ENCODE data around the gene DGKQ.
"Not testable (repeated sequence)": the region's sequence is repeated elsewhere in the genome, so short reads cannot be mapped to it uniquely, and the experiment has no call there.

Gene DGKQ

DNA sequence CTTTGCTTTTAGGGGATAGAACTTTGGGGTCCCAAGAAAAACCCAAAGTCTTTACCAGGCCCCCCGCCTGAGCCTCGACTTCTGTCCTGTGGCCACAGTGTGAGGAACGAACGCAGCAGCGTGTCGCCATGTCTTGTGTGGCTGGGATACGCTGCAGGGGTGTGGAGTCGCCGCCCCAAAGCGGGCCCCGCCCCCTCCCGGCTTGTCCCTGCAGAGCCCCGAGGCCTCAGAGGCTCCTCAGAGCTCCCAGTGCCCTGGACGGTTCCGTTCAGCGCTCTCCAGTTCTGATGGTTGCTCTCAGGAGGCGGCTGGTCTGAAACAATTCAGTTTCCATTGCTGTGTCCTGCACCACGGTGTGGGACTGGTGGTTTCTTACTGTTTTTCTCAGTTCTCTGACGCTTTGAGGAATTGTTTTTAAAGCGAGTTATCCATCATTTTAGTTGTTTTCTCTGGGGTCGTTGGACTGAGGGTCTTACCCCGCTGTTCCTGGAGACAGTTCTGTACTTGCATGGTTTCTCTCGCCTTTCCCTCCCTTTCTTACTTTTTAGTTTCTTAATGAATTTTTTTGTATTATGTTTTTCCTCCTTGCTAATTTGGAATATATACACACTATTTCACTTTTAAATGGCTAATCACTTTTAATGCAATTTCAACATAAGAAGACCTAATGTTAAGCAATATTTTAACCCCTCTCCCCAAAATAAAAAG, 11.9 kb upstream of the DGKQ start:
- no peak for TF ChIP-seq POLR2A (IDR thresholded peaks at IDR 0.05; ENCODE audit: low read depth, low read length)
- DNase-seq (ENCODE audit: insufficient read length, low spot score) (no peak), FAIRE-seq (no peak)

DNA sequence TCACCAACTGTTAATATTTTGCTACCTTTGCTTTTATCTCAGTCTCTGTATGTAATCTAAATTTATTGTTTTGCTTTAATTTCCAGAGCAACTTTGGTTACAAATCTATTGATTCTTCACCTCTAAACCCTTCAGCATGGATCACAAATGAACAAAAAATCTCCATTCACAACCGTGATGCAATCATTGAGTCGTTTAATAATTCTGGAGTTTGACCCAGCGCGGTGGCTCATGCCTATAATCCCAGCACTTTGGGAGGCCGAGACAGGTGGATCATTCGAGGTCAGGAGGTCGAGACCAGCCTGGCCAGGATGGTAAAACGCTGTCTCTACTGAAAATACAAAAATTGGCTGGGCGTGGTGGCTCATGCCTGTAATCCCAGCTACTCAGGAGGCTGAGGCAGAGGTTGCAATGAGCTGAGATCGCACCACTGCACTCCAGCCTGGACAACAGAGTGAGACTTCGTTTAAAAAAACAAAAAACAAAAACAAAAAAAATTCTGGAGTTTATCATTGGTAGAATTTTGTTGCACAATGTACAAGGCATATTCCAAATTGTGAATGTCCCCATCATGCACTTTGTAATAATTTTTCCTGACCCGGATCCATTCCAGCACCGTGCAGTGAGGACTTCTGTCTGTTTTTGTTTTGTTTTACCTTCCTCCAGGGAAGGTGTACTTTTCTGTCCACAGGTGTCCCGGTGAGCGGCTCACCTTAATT, 11.1 kb upstream of the DGKQ start:
- no peak for FAIRE-seq
- no peak for TF ChIP-seq POLR2A (IDR thresholded peaks at IDR 0.05; ENCODE audit: low read depth, low read length)
- DNase-seq (ENCODE audit: insufficient read length, low spot score): no peak

DNA sequence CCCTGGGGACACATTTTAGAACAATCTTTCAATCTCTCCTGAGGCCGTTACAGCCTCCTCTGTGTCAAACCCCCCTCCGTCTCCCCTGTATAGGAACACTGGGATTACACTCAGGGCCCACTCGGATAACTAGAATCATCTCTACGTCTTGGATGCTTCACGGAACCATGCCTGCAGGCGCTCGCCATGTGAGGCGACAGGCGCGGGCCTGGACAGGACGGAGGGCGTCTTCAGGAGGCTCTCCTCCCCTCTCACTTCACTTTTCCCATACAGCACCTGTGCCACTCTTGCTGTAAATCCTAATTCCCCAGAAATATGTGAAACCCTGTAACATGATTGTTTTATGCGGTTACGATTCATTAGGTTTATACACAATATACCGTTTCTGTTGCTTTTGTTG, 9.4 kb upstream of the DGKQ start:
- FAIRE-seq (no peak), DNase-seq (ENCODE audit: insufficient read length, low spot score) (no peak)
- no peak for TF ChIP-seq POLR2A (IDR thresholded peaks at IDR 0.05; ENCODE audit: low read depth, low read length)

GRCh38 chr4:982291-982690, 8.9 kb upstream of the DGKQ start:
- FAIRE-seq (no peak), DNase-seq (ENCODE audit: insufficient read length, low spot score) (no peak)
- TF ChIP-seq POLR2A (IDR thresholded peaks at IDR 0.05; ENCODE audit: low read depth, low read length): no peak

DNA sequence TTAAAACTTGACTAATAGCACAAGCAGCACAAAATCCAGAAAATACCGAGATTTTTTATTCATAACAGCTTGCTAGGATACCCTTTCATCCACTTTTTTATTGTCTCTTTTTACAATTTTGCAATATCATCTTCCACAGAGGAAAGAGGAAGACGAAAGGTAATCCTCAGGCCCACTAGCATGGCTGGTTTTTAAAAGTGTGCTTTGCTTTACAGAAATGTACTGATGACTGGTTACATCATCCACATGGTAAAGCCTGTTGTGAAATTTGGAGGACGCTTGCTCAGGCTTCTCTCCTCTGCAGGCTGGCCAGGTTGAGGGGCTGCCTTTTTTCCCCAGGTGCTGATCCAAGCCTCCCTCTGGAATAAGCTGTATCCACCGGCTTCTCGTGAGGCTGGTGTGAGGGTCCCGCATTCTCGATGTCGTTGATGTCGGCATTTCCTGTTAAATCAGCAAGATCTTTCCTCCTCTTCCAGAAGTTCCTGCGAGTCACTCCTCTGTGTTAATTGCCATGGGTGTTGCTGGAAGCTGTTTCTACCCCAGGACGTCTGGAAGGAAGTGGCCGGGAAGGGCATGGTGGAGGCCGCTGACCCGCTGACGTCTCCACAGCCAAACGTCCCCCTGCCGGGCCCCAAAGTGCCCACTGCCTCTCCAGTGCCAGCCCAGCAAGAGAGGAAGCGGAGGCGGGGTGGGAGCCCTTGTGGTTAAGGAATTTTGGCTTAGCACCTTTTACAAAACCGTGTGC, 5.8 kb upstream of the DGKQ start:
- DNase-seq (ENCODE audit: insufficient read length, low spot score) (peak; percentile 63), FAIRE-seq (no peak)
- no peak for TF ChIP-seq POLR2A (IDR thresholded peaks at IDR 0.05; ENCODE audit: low read depth, low read length)

DNA sequence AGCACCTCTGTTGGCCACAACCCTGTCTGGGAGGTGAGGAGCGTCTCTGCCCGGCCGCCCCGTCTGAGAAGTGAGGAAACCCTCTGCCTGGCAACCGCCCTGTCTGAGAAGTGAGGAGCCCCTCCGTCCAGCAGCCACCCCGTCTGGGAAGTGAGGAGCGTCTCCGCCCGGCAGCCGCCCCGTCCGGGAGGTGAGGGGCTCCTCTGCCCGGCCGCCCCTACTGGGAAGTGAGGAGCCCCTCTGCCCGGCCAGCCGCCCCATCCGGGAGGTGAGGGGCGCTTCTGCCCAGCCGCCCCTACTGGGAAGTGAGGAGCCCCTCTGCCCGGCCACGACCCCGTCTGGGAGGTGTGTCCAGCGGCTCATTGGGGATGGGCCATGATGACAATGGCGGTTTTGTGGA, 2.6 kb upstream of the DGKQ start:
- not testable (repeated sequence) for DNase-seq (ENCODE audit: insufficient read length, low spot score); FAIRE-seq

- DNase-seq (ENCODE audit: insufficient read length, low spot score): no peak
- TF ChIP-seq POLR2A (IDR thresholded peaks at IDR 0.05; ENCODE audit: low read depth, low read length): no peak
- no peak for FAIRE-seq
Observed at GRCh38 chr4:974668-975067, 1.3 kb upstream of the DGKQ start.

DNA sequence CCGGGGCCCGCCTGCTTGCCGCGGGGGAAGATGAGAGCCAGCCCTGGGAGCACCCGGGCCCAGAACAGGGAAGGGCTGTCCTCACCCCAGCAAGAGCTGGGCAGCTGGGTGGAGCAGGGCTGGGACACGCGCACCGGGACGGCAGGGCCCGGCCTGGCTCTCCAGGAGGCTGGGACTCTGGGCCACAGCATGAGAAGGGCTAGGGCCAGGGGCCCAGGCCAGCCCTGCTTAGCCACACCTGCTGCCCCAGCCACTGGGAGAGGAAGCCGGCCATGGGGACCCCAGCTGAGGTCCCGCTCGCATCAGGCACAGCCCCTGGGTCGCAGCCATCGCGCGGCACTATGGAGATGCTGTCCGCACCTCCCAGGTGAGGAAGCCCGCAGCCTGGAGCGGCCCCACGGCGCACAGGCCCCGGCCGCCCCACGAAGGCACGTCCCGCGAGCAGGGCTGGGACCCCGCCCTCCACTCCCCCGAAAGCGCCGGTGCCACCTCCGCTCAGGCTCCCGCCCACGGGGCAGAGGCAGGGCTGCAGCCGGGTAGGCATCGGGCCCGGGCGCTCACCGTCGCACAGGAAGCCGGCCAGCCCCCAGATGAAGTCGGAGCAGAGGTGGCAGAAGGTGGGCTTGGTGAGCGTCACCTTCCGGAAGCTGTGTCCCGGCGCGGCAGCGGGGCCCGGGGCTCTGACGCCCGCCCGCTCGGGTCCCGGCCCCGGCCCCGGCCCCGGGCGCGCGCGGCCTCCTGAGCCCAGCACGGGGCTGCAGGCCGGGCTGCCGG, 531 bp downstream of the DGKQ start:
- DNase-seq (ENCODE audit: insufficient read length, low spot score): peak; percentile 53
- FAIRE-seq: no peak
- no peak for TF ChIP-seq POLR2A (IDR thresholded peaks at IDR 0.05; ENCODE audit: low read depth, low read length)

GRCh38 chr4:971666-972500, 1.5 kb downstream of the DGKQ start:
- DNase-seq (ENCODE audit: insufficient read length, low spot score) (no peak), FAIRE-seq (no peak)
- TF ChIP-seq POLR2A (IDR thresholded peaks at IDR 0.05; ENCODE audit: low read depth, low read length): no peak

GRCh38 chr4:970854-971520, 2.4 kb downstream of the DGKQ start:
- DNase-seq (ENCODE audit: insufficient read length, low spot score): no peak
- no peak for TF ChIP-seq POLR2A (IDR thresholded peaks at IDR 0.05; ENCODE audit: low read depth, low read length)
- FAIRE-seq: no peak

DNA sequence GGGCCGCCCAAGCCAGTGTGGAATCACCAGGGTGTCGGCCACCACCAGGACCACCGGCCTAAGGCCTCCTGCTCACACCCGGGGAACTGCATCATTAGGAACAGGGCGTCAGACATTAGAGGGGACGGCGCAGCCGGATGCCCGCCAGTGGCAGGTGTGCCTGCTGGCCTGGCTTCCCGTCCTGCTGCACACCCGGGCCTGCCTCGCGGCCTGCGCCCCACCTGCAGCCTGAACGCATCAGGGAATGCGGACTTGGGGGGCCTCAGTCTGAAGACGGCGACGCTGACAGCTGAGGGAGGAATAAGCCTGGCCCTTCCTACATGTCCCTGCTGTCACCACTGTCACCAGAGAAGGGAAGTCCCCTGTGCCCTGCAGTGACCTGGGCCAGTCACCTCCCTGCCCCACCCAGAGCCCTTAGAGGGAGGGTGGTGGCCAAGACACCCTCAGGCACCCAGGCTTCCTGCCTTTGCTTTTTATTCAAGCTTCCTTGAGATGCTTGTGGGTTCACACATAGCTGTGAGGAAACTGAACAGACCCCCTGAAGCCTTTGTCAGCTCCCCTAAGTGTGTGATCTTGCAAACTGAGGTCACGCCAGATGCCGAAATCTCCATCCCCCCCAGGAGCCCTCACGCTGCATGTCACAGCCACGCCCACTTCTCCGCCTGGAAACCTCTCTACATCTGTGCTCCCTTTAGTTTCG, 3.2 kb downstream of the DGKQ start:
- no peak for TF ChIP-seq POLR2A (IDR thresholded peaks at IDR 0.05; ENCODE audit: low read depth, low read length)
- FAIRE-seq: no peak
- no peak for DNase-seq (ENCODE audit: insufficient read length, low spot score)
